Measurements from ENCODE around the gene FIBP.
A peak's percentile ranks its signal among the peaks of the same experiment; 100 is the strongest.

FIBP gene

DNA sequence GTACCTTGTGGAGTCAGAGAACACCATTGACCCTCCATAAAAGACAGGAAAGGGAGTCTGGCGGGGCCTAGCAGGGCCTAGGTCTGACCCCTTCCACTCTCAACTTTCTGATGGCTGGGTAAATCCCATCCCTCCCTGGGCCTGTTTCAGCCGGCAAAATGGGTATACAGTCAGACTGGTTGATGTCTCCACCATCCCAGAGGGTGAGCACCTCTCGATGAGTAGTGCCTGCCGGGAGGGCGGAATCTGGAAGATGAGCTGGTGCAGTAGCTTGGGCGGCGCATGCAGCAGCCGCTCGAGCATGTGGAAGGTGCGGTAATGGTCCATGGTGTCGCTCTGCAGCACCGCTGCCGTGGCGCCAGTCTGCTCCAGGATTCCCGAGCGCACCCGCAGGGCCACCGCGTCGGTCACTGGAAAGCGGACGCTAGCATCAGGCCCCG lies 528 bp downstream of the FIBP start:
- no peak for DNase-seq

DNA sequence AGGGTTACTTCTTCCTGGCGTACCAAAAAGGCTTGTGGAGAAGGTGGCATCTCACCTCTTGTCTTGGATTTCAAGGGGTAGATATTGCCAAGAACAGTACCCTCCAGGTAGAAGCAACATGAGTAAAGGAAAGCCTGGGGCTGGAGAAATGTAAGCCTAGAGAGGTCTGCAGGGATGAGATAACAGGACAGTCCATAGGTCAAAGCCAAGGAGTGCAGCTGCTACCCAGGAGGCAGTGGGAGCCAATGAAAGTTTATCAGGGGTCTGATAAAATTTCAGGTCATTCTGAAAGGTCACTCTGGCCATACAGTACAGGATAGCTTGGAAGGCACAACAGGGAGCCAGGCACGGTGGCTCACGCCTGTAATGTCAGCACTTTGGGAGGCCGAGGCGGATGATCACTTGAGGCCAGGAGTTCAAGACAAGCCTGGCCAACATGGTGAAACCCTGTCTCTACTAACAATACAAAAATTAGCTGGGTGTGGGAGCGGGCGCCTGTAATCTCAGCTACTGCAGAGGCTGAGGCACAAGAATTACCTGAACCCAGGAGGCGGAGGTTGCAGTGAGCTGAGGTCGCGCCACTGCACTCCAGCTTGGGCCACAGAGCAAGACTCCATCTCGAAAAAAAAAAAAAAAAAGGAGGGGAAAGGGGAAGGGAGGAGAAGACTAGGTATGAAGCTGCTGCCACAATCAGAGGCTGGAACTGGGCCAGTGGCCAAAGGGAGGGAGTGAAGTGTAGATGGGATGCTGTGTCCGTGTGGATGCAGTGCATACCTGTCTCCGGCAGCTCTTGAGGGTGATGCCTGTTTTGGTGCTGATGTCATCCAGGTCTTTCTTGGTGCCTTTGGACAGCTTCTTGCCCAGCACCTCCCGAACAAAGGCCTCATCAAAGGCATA lies 1.2 kb downstream of the FIBP start:
- no peak for DNase-seq

DNA sequence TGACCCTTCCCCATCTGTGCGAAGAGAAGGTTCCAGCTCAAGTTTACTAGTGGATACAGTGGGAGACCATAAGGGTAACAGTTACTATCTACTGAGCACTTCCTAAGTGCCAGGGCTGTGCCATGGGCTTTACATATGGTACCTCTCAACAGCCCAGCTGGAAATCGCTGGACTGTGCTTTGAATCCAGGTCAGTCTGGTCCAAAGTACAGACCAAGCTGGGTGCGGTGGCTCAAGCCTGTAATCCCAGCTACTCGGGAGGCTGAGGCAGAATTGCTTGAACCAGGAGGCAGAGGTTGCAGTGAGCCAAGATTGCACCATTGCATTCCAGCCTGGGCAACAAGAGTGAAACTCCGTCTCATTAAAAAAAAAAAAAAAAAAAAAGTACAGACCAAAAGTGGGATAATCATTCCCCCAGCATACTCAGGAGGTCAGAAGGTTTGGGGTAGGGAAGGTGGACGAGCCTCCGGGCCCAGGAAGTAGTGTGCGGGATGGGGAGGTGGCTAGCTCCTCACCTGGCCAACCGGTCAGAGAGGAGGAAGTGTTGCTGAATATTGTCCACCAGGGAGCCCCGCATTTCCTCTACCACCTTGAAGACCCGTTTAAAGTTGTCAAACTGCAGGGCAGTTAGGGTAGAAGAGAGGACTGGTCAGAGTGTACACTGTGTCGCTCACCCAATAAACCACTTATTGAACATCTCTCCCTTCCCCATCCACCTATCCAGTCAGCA lies 2.3 kb downstream of the FIBP start:
- no peak for DNase-seq

DNA sequence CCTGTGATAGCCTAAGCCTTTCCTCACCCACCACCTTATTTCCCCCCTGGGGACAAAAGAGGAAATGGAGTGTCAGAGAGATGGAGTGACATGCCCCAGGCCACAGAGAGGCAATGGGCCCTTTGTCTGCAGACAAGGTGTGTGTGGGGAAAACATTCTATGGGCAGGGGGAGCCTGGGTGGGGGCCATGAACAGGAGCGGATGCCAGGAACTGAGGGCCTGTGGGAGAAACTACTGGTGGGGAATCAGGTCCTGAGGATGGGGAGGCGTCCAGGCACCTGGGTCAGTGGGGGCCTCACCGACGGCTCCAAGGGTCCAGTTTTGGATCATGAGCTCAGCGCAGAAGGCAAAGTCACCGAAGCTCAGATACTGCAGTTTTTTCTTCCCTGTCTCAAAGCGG lies 3.0 kb downstream of the FIBP start:
- DNase-seq, result no peak

- no peak for DNase-seq
Observed at GRCh38 chr11:65884716-65885092, 3.6 kb downstream of the FIBP start.

DNA sequence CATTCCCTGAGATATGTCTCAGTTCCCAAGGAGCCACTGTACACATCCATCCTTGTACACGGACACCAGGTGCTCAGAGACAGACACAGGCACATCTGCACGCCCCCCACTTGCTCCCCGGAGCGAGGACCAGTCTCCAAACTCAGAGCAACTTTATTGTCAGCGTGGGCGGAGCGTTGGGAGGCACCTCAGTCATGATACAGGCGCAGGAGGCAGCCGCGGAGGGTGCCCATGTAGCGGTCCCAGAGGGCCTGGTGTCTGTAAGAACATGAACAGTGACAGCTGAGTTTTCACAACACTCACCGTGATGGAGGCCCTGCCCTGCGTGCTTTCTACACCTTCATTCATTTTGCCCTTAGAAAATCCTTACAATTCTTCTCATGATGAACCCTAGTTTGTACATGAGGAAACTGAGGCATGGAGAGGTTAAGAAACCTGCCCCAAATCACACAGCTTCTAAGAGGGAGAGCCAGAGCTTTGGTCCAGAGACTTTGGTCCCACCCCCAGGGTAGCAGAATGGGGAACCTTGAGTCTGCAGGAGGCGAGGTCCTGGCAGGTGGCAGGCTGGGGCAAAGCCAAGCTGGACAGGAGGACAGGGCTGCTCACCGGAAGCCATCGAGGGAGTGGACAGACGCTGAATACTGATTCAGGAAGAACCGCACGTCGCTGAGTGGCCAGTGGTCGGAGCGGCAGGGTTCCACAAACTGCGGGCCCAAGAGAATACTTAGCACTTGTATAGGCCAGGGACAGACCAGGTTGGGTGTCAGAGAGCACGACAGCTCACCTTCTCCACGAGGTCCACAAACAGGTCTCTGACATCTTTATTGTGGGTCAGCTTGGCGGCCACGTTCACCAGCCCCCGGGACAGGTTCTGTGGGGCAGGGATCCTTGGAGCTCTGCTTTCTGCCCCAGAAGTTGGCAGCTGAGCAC lies 4.2 kb downstream of the FIBP start:
- DNase-seq, result no peak

DNA sequence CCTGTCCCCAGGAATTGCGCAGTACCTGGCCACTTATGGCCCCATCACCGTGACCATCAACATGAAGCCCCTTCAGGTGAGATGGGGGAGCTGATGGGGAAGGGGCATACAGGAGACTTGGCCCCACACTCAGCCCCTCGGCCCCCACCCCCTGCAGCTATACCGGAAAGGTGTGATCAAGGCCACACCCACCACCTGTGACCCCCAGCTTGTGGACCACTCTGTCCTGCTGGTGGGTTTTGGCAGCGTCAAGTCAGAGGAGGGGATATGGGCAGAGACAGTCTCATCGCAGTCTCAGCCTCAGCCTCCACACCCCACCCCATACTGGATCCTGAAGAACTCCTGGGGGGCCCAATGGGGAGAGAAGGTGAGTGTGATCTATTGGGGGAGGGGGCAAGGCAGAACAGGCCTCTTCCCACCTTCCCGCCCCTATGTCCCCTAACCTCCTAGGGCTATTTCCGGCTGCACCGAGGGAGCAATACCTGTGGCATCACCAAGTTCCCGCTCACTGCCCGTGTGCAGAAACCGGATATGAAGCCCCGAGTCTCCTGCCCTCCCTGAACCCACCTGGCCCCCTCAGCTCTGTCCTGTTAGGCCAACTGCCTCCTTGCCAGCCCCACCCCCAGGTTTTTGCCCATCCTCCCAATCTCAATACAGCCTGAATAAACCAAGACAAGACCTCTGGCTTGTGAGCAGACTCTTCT lies 5.1 kb downstream of the FIBP start:
- no peak for DNase-seq

GRCh38 chr11:65882120-65883057 lies 5.9 kb downstream of the FIBP start:
- no peak for DNase-seq

DNA sequence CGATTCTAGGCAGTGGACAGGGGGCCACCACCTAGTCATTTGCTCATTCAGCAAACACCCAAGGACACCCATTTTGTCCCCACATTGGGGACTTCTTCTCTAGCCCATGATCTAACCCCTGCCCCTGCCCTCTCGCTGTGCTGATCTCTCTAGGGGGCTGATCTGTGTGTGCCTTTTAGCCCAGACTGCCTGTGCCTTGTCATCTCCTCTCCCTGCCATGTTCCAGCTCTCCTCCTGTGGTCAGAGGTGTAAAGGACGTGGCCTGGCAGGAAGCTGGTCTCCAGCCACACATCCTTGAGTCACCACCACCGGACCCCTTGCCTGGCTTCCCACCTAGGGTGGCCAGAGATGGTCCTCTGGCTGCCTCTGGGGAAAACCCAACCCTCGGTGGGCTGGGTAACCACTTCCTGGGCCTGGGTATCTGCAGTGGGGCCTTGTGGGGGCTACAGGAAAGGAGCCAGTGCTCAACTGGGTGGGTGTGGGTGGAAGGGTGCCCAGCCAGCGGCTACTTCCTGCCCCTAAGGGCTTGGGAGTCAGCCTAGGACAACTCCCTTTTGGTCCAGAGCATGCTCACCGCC lies 7.3 kb downstream of the FIBP start:
- DNase-seq, result no peak

DNA sequence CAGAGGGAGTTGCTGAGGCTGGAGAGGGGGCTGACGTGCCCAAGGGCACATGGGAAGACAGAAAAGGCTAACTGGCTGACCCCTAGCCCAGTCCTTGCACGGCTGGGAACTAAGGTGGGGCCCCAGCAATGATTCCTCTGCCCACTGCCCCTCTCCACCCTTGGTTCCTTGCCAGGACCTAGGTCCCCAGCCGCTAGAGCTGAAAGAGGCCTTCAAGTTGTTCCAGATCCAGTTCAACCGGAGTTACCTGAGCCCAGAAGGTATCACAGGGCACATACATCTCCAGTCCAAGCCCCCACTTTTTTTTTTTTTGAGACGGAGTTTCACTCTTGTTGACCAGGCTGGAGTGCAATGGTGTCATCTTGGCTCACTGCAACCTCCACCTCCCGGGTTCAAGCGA lies 8.2 kb downstream of the FIBP start:
- DNase-seq, result no peak

DNA sequence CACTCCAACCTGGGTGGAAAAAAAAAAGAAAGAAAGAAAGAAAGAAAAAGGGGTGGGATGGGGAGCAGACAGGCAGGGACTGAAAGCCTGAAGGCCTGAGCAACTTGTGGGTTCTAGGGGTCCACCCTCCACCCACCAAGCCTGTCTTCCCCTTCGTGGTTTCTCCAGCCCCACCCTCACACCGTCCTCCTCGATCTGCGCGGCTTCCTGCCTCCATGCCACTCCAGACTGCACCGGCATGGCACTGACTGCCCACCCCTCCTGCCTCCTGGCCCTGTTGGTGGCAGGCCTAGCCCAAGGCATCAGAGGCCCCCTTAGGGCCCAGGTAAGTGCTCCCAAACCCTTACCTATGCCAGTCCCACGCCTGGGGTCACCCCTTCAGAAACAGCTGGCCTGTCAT lies 8.7 kb downstream of the FIBP start, which contains the start of gene CTSW:
Gene CTSW, plus strand, starts transcription at position 221 of the 400 bp plus-strand sequence. Its CDS starts 18 bp downstream, at position 239.
- DNase-seq, result no peak

DNA sequence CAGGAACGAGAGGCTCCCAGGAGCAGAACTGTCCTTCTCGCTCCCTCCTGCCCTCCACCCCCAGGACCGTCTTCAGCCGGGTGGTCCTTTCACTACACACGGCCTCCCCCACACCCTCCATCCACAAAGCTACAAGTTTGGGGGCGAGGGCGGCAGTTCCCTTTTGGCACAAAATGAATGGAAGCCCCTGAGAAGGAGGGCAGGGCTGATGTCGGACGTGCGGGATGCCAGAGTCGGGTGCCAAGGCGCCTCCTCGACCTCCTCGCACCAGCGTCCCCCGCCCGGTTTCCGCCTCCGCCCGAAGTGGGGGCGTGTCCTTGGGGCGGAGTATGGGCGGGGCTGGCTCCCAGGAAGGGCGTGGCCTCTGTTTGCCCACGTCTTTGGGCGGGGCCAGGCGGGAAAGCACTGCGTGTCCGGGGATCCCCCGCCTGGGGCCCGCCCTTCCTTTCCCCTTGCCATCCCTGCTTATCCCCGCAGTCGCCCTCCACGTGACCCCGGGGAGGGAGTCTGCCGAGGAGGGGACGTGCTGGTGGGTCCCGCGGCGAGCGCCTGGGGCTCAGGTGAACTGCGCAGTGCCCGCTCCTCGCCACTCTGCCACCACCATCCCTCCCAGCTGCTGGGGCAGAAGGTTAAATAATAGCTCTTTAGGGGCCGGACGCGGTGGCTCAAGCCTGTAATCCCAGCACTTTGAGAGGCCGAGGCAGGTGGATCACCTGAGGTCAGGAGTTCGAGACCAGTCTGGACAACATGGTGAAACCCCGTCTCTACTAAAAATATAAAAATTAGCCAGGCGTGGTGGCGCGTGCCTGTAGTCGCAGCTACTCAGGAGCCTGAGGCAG lies 14.7 kb downstream of the FIBP start:
- DNase-seq, result peak; percentile 73

GRCh38 chr11:65872586-65873317 lies 15.5 kb downstream of the FIBP start, which contains the start of gene EFEMP2:
Gene EFEMP2 (minus strand): TSS chr11:65872800. CDS start chr11:65872354, 446 bp downstream.
- DNase-seq, result no peak

DNA sequence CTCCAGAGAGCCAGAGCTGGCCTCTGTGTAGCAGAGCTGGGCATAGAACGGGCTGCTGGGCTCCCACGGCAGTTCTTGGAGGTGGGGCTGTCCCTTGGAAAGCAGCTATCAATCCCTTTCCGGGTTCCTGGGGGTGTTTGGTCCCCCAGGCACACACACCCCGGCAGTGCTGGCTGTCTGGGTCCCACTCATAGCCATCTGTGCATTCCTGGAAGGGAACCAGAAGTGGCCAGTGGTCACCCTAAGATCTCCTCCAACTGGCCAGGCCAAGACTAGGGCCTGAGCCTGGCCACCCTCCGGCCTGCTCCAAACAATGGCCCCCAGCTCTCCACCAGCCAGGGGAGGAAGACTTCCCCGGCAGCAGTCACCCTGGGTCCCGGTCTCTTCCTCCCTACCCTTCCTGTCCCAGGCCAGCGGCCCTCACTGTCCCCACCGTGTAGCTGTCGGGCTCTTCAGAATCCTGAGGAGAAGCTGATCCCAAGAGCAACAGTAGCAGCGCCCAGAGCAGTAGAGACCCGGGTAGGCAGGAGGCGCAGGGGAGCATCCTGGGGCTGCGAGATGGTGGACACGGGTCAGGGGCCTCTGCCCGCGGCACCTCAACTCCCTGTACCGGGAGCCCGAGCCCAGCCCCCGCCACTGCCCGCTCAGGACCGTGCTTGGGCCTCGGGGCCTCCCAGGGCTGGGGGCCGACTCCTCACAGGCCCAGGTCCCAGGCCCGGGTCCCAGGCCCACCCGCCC lies 16.3 kb downstream of the FIBP start:
- no peak for DNase-seq

DNA sequence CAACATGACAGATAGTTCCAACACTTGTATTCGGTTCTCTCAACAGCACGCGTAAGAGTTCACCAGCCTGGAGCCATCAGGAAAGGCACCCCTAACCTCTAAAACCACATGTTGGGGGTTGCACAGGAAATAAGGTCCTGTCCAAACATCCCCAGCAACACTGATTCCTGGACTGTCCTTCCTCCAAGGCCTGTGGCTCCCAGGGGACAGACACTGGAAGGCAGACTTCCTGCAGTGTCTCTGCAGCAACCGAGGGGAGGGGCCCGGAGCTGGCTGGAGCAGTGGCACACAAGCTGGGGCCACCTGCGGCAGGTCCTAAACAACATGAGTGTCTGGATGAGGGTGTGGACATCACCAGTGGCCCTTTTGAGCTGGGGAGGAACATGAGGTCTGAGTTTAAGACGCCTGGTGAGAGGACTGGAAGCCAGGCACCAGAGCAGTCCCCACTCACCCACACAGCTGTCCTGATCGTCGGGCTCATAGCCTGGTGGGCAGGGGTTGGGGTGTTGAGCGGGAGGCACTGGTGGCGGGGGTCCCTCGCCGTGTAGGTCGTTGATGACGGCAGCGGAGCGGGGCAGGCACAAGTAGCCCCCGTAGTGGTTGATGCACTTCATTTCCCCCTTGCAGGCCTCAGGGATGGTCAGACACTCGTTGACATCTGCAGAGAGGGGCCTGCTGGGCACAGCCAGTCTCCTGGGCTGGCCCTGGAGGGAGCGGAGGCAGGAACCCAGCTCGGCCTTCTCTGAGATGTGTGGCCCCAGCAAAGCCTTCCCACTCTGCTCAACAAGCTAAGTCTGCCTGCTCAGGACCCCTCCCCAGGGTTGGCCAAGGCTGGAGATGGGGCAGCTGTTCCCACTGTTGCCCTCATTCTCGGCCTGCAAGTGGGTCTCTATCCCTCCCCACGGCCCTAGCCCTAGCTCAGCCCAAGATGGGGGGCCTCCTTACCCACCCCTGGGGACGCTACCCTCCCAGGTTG lies 17.3 kb downstream of the FIBP start:
- no peak for DNase-seq

- DNase-seq, result no peak
Observed at GRCh38 chr11:65870307-65870658, 18.0 kb downstream of the FIBP start.
